ENCODE data around the gene ASCL1.

The ASCL1 gene

DNA sequence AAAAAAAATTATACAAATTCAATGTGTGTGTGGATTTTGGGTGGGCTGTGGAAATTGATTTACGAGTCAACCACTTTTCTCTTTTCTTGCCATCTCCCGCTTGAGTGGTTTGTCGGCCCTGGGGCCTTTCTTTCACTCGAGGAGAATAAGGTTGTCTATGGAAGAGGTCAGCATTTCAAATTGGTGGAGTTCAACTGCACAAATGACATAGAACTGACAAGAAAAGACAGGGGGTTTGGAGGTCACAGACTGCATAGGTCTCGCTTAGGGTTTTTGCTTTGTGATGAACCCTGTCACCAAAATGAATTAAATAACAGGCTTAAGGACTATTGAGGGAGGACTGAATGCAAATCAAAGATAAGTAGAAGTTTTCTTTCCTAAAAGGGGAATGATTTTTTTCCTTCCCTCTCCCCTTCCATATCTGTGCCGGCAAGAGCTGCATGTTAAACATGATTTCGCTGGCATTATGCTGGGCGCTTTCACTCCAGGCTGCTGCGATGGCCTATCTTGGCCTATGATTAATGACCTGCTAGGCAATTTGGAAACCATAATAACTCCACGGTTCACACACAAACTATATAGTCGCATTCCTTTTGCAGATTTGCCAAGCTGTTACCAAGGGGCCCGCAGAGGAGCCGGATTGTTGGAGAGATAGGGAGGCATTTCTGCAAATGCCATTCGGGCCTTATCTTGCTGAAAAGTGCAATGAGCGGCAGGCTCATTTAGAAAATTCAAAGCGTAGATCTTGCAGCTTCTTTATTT is 20.7 kb downstream of the ASCL1 start:
- no peak for DNase-seq (ENCODE audit: low spot score)

DNA sequence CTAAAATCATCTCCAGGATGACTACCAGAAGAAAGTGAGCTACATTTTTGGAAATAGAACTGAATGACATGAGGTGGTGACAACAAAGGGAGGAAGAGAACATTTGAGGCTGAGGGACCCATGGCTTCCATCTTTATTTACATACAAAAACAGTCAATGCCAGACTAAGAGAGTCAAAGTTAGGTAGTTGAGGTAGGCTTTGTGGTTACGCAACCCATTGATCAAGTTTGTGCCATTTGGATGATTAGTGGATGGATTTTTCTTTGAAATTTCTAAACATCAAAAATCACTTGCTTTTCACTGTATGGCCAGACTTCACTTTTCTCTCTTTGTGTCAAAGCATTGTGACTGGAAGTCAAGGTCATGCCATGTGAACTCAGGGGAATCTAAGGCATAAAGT is 22.9 kb downstream of the ASCL1 start:
- no peak for DNase-seq (ENCODE audit: low spot score)

DNA sequence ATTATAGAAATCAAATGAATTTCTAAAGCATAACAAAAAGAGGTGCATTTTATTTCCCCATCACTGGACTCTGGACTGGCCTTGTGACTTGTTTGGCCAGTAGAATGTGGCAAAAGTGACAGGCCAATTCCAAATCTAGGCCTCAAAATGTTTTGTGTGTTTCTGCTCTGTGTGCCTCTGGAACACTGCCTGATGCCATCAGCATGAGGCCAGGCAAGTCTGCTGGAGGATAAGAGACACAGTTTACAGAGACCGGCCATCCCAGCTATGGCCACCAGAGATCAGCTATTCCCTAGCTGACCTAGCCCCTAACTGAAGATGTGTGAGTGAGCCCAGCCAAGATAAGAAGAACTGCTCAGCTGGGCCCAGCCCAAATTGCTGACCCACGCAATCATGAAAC is 32.9 kb downstream of the ASCL1 start:
- no peak for DNase-seq (ENCODE audit: low spot score)

DNA sequence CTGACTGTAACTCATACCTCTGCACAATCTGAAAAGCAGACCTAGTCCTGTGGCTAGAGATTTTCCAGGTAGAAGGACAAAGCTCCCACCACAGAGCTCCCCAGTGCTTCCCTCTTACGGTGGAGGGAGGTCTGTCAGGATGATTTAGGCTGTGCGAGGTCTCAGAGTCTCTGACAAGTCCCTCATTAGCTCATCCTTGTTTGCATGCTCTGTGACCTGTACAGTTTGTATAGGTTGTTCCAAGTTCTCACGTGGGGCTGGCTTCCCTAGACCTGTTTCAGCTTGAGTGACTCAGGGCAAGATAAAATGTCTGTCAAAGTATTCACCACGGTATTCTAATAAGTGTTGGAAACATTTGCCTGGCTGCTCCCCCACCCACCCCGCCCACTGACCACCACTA is 34.8 kb downstream of the ASCL1 start:
- DNase-seq (ENCODE audit: low spot score): no peak

- no peak for DNase-seq (ENCODE audit: low spot score)
Observed at GRCh38 chr12:102992720-102993119, 35.2 kb downstream of the ASCL1 start.

- no peak for DNase-seq (ENCODE audit: low spot score)
Observed at GRCh38 chr12:102993537-102993936, 36.1 kb downstream of the ASCL1 start.

DNA sequence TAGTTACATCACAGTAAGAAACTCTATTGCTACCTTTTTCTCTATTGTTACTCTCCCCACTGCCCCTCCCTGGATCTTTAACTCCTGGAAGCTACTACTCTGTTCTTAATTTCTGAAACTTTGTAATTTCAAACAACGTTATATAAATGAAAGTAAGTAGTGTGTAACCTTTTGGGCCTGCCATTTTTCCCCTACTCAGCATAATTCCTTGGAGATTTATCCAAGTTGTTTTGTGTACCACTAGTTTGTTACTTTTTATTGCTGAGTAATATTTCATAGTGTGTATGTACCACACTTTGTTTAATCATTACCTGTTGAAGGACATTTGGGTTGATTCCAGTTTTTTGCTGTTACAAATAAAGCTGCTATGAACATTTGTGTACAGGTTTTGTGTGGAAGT is 37.9 kb downstream of the ASCL1 start:
- no peak for DNase-seq (ENCODE audit: low spot score)
